GM12872 (cell line): ENCODE measurements around the gene PGC.

Experiments used
- TF ChIP-seq, protein P1 (sequence below): IDR thresholded peaks from 3 replicates; pipeline ENCODE4 v1.5.1; 2011; ENCODE audit warnings: low read depth, mild to moderate bottlenecking, low read length, moderate library complexity; ENCODE audit not compliant: insufficient read depth

The PGC gene

DNA sequence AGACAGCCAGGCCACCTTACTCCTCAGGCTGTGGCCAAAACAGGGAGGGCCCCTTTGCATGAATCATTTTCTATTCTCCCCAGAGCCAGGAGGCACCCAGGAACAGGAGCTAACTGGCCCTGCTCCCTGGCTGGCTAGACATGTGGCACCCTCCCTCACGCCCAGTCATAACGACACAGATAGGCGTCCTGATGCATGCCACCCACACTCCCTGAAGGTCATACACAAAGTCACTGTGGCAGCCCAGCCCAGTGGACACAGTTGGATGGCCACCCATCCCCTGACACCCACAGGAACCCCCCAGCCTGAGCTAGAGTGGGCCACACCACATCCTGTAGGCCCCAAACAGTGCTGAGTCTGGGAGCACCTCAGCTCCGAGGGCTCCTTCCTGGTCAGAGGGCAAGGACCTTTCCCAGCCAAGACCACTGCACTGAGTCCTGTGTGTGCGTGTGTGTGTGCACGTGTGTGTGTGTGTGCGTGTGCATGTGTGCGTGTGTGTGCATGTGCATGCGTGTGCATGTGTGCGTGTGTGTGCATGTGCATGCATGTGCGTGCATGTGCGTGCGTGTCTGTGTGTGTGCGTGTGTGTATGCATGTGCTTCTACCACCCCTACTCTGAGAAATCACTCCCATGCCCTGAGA is 33.4 kb downstream of the PGC start:
- TF ChIP-seq, protein P1, sequence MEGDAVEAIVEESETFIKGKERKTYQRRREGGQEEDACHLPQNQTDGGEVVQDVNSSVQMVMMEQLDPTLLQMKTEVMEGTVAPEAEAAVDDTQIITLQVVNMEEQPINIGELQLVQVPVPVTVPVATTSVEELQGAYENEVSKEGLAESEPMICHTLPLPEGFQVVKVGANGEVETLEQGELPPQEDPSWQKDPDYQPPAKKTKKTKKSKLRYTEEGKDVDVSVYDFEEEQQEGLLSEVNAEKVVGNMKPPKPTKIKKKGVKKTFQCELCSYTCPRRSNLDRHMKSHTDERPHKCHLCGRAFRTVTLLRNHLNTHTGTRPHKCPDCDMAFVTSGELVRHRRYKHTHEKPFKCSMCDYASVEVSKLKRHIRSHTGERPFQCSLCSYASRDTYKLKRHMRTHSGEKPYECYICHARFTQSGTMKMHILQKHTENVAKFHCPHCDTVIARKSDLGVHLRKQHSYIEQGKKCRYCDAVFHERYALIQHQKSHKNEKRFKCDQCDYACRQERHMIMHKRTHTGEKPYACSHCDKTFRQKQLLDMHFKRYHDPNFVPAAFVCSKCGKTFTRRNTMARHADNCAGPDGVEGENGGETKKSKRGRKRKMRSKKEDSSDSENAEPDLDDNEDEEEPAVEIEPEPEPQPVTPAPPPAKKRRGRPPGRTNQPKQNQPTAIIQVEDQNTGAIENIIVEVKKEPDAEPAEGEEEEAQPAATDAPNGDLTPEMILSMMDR = no peak

DNA sequence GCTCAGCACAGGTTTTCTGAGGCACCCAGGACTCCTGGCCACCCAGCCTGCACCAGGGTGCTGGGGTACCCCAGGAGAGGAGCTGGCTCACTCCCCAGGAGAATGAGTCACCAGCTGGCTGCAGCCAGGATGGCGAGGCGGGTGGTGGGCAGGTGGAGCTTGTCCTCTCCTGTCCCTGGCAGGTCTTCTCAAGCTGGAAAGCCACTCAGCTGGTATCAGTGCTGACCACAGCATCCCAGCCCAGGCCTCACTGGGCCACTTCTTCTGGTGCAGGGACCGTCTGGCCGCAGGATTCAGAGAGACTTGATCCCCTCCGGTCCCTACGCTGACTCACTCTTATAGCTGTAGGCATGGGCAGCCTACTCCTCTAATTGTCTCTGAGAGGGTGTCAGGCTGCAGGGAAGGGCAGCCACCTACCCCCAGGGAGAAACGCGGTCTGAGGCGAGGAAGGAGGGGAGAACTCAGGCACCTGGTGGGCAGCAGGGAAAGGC is 34.0 kb downstream of the PGC start:
- TF ChIP-seq, protein P1 = no peak

DNA sequence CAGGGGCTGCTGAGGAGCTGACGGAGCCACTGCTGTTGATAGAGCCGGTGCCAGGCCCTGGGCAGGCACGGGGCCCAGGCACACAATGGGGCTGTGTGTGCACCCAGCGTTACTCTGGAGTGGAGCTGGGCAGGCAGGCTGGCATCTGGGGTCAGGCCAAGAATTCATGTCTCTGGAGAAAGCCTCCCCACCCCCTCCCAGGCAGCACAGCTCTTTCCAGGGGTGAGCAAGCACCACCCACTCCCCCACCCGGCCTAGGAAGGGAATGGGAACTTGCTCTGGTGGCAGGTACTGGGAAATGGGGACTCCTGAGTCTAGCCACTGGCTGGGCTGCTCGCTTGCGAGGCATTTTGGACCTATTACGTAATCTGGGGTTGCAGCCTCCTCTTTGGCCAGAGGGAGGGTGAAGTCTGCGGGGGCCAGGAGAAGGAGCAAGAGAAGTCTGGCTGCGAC is 34.5 kb downstream of the PGC start:
- TF ChIP-seq, protein P1 = no peak

DNA sequence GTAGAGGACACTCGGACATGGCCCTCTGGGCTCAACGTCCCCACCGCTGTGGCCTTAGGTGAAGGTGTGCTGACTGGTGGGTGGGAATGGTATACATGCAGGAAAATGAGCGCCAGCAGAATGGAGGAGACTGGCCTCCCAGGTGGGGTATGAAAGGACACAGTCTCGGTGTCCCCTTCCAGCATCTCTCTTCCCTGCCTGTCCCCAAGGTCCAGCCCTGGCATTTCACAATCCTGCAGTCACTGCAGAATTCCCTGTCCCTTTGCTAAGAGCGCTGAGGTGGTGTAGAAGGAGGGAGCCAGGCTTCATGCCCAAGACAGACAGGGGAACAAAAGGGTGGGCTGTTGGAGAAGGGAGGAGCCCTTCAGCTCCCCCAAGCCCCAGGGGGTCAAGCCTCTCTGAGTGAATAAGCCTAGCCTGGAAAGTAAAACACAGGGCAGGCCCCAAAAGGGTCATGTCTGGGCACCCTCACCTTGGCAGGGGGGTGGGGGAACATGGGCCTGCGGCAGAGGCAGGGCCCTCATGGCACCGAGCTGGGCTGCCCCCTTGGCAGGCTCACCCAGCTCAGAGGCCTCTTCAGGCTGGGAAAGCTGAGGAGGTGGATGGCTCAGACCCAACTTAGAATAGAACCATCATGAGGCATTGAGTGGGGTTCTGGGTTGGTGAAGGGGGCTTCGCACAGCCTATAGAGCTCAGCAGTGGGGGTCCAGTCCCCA is 35.7 kb downstream of the PGC start:
- TF ChIP-seq, protein P1 = no peak

DNA sequence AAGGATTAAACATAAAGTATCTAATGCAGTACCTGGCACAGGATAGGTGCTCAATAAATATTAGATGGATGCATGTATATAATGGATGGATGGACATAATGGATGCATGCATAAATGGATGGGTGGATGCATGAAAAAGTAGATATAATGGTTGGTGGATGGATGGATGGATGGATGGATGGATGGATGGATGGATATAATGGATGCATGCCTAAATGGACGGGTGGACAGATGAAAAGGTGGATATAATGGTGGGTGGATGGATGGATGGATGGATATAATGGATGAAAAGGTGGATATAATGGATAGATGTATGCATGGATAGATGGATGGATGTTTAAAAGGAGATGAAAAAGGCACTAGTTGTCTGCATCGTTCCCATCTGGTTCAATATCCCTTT is 37.8 kb downstream of the PGC start:
- TF ChIP-seq, protein P1 = no peak

DNA sequence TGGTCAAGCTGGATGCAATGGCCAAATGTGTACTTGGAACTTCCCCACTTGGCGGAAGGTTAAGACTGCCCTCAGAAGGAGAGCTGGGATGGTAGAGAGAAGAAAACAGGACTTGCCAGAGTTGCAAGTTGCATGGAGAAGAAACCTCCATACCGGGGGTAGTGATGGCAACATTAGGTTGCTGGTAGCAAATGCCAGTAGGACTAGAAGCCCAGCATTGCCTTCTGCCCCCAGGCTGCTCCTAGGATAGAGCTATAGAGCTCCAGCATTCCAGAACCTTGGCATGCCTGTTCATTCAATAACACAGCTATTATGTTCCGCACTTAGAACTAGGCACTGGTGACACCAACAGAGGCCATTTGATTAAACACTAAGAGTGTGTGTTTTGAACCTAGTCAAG is 38.3 kb downstream of the PGC start:
- TF ChIP-seq, protein P1 = no peak

DNA sequence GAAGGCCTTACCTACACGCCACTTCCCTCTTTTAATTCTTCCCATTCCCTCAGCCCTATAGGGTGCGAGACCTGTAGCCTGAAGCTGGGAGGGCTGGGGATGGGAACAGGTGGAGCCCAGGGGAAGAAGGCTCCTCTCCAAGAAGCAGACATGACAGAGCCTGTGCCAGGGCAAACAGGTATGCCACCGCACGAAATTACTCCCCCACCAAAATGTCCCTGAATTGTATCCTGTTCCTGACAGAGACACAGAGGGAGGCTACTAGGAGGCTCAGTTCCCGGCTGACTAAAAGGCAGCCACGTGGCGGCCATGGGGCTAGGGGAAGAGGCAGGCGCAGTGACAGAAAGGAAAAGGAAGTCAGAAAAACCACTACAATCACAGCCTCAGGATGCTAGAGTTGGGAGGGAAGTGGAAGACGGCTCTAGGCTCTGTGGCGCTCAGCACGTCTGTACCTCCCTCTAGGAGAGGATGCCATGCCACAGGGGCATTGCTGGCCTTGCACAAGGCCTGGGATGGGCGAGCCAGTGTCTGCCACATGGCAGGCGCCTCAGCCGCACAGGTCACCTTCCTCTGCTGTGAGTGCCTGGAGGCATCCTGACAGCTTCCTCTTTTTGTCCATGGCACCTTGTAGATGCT is 39.5 kb downstream of the PGC start:
- TF ChIP-seq, protein P1 = no peak
